H9 (cell line): ENCODE results near the gene COL4A1. TPM values are rescaled to one million over a fixed set of nuclear protein-coding genes. Genes with fewer than 3 reads are reported as not detected.

Experiments
- DNase-seq: peaks from one replicate; pipeline ENCODE4 v3.0.0-alpha.2; 2017
- H2AFZ ChIP-seq: one replicate; pipeline ENCODE4 v1.6.1; 2013; ENCODE audit warnings: mild to moderate bottlenecking, low read length, control low read depth, moderate library complexity
- H2AK5ac ChIP-seq: 2 replicates; pipeline ENCODE4 v1.6.1; 2013; ENCODE audit warnings: low read length, control low read depth, mixed read lengths; ENCODE audit not compliant: insufficient read length
- H2BK120ac ChIP-seq: one replicate; pipeline ENCODE4 v1.6.1; 2013; ENCODE audit warnings: low read depth, mild to moderate bottlenecking, low read length, control low read depth, inconsistent platforms; ENCODE audit not compliant: poor library complexity, severe bottlenecking
- H2BK12ac ChIP-seq: 2 replicates; pipeline ENCODE4 v1.6.1; 2013; ENCODE audit warnings: low read length, control low read depth, mixed read lengths, low read depth; ENCODE audit not compliant: insufficient read length
- H2BK15ac ChIP-seq: 2 replicates; pipeline ENCODE4 v1.6.1; 2013; ENCODE audit warnings: low read depth, low read length, control low read depth
- H2BK20ac ChIP-seq: one replicate; pipeline ENCODE4 v1.6.1; 2013; ENCODE audit warnings: low read depth, mild to moderate bottlenecking, low read length, control low read depth, inconsistent platforms; ENCODE audit not compliant: poor library complexity, severe bottlenecking
- H2BK5ac ChIP-seq: 2 replicates; pipeline ENCODE4 v1.6.1; 2013; ENCODE audit warnings: low read length, control low read depth, mixed read lengths; ENCODE audit not compliant: insufficient read length
- H3K14ac ChIP-seq: 2 replicates; pipeline ENCODE4 v1.6.1; 2013; ENCODE audit warnings: low read length, control low read depth; ENCODE audit not compliant: insufficient read depth
- H3K18ac ChIP-seq: 2 replicates; pipeline ENCODE4 v1.6.1; 2013; ENCODE audit warnings: low read depth, mild to moderate bottlenecking, mixed read lengths, low read length, control low read depth; ENCODE audit not compliant: insufficient read length
- H3K23ac ChIP-seq: 2 replicates; pipeline ENCODE4 v1.6.1; 2013; ENCODE audit warnings: low read length, control low read depth, mixed read lengths, low read depth; ENCODE audit not compliant: insufficient read length
- H3K23me2 ChIP-seq: 2 replicates; pipeline ENCODE4 v1.6.1; 2013; ENCODE audit warnings: low read depth, mild to moderate bottlenecking, mixed read lengths, low read length, control low read depth; ENCODE audit not compliant: insufficient read length, poor library complexity, severe bottlenecking
- H3K27ac ChIP-seq: 2 replicates; pipeline ENCODE4 v1.5.1; 2013; ENCODE audit warnings: low read length, control low read depth, mixed read lengths, low read depth; ENCODE audit not compliant: insufficient read length
- H3K27me3 ChIP-seq: 2 replicates; pipeline ENCODE4 v1.6.1; 2013; ENCODE audit warnings: low read length, control low read depth, inconsistent platforms; ENCODE audit not compliant: insufficient read depth
- H3K4ac ChIP-seq: 2 replicates; pipeline ENCODE4 v1.6.1; 2013; ENCODE audit warnings: low read depth, mild to moderate bottlenecking, control low read depth, inconsistent platforms, low read length, moderate library complexity
- H3K4me1 ChIP-seq: 2 replicates; pipeline ENCODE4 v1.6.1; 2013; ENCODE audit warnings: low read length, control low read depth, inconsistent platforms; ENCODE audit not compliant: insufficient read depth
- H3K4me2 ChIP-seq: 2 replicates; pipeline ENCODE4 v1.6.1; 2013; ENCODE audit warnings: low read length, control low read depth, mixed read lengths; ENCODE audit not compliant: insufficient read length, insufficient read depth
- H3K56ac ChIP-seq: 2 replicates; pipeline ENCODE4 v1.6.1; 2013; ENCODE audit warnings: low read depth, mild to moderate bottlenecking, mixed read lengths, low read length, control low read depth; ENCODE audit not compliant: insufficient read length
- H3K79me1 ChIP-seq: 2 replicates; pipeline ENCODE4 v1.6.1; 2013; ENCODE audit warnings: low read depth, mild to moderate bottlenecking, moderate library complexity, low read length, control low read depth, inconsistent platforms; ENCODE audit not compliant: insufficient read depth, poor library complexity, severe bottlenecking
- H3K79me2 ChIP-seq: 2 replicates; pipeline ENCODE4 v1.6.1; 2013; ENCODE audit warnings: low read length, control low read depth, inconsistent platforms; ENCODE audit not compliant: insufficient read depth
- H3K9ac ChIP-seq: 2 replicates; pipeline ENCODE4 v1.6.1; 2013; ENCODE audit warnings: low read length, control low read depth, mixed read lengths; ENCODE audit not compliant: insufficient read length; ENCODE audit errors: extremely low read depth
- H3K9me3 ChIP-seq: one replicate; pipeline ENCODE4 v1.6.1; 2013; ENCODE audit warnings: low read depth, low read length, inconsistent platforms; ENCODE audit not compliant: control insufficient read depth
- H3T11ph ChIP-seq: one replicate; pipeline ENCODE4 v1.6.1; 2013; ENCODE audit warnings: mild to moderate bottlenecking, low read length, control low read depth, inconsistent platforms
- H4K20me1 ChIP-seq: one replicate; pipeline ENCODE4 v1.6.1; 2013; ENCODE audit not compliant: control insufficient read depth, insufficient read length, insufficient read depth
- H4K5ac ChIP-seq: 2 replicates; pipeline ENCODE4 v1.6.1; 2013; ENCODE audit warnings: low read depth, mild to moderate bottlenecking, mixed read lengths, low read length, control low read depth; ENCODE audit not compliant: insufficient read length
- H4K8ac ChIP-seq: replicated peaks from 2 replicates; pipeline ENCODE4 v1.6.1; 2013; ENCODE audit warnings: low read length, control low read depth, mixed read lengths, low read depth; ENCODE audit not compliant: insufficient read length
- H4K91ac ChIP-seq: 2 replicates; pipeline ENCODE4 v1.6.1; 2013; ENCODE audit warnings: low read depth, mild to moderate bottlenecking, moderate library complexity, mixed read lengths, low read length, control low read depth; ENCODE audit not compliant: insufficient read length
- H3K27ac Mint-ChIP-seq, 3 experiments: 2 replicates in 2 of 3; 3 replicates in 1 of 3; pipeline ENCODE4 v1.8.0; 2020 to 2021; ENCODE audit warnings: mixed read lengths in 3 of 3, mild to moderate bottlenecking in 1 of 3, moderate library complexity in 1 of 3
- H3K27me3 Mint-ChIP-seq: 2 replicates; pipeline ENCODE4 v1.8.0; 2021; ENCODE audit warnings: low read depth, mild to moderate bottlenecking, moderate library complexity, mixed read lengths
- H3K36me3 Mint-ChIP-seq, 3 experiments: 2 replicates in 2 of 3; 3 replicates in 1 of 3; pipeline ENCODE4 v1.8.0; 2020 to 2021; ENCODE audit warnings: low read depth in 3 of 3, mixed read lengths in 3 of 3; ENCODE audit not compliant: insufficient read depth in 1 of 3
- H3K4me1 Mint-ChIP-seq, 2 experiments: 2 replicates each; pipeline ENCODE4 v1.8.0; 2020; ENCODE audit warnings: mixed read lengths in 2 of 2
- H3K4me3 Mint-ChIP-seq, 2 experiments: 2 replicates in 1 of 2; 3 replicates in 1 of 2; pipeline ENCODE4 v1.8.0; 2020 to 2021; ENCODE audit warnings: mild to moderate bottlenecking in 2 of 2, mixed read lengths in 2 of 2, moderate library complexity in 1 of 2
- H3K9me3 Mint-ChIP-seq, 2 experiments: 2 replicates in 1 of 2; 3 replicates in 1 of 2; pipeline ENCODE4 v1.8.0; 2020; ENCODE audit warnings: mild to moderate bottlenecking in 2 of 2, mixed read lengths in 2 of 2, moderate library complexity in 1 of 2
- WGBS: extraction: QIAGEN DNeasy Blood & Tissue Kit; methylation state at CpG from one replicate; pipeline ENCODE4 v1.1.7; 2013; ENCODE audit warnings: missing lambda C conversion rate, low lambda C conversion rate, mixed read lengths; ENCODE audit not compliant: insufficient read length; ENCODE audit errors: extremely low coverage; 5-methylcytosine and 5-hydroxymethylcytosine counted together
- total RNA-seq: library from RNA; stranded (reverse); gene quantifications from 2 replicates; pipeline ENCODE4 v1.2.1, GENCODE V29; 2021
- TF ChIP-seq, protein P1 (sequence below): fragments of 200-600 bp; sonication (generic); conservative IDR thresholded peaks from 3 replicates; pipeline ENCODE4 v1.8.0; 2021; ENCODE audit warnings: antibody characterized with exemption, mild to moderate bottlenecking

Gene COL4A1
- total RNA-seq, 1 experiment from 2014 or later, result 73.1 TPM

DNA sequence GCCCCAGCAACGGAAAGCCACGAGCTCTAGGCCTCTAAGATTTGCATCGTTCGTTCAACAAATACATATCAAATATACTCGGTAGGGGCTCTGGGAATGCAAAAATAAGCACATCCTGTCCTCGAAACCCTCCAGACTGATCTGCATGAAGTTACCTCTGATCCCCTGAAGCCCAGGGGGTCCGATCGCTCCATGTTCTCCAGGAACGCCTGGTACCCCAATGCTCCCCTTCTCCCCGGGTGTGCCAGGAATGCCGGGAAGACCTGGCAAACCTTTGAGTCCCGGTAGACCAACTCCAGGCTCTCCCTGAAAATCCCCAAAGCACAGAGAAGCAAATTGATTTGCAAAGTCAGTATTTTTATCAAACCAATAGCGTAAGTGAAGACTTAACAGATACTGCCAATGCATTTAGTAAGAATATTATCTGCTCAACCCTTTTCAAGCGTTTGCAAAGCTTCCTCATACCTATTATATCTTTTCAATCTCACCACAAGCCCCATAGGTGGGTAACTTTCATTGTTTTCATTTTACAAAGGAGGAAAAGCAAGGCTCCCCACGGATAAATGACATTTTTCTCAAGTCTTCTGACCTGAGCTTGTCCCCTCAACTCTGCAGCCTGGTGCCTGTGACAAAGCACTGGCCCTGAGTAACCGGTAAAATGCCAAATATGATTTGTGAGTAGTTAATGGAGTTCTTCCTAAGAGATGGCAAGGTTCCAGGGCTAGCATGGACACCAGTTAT is 127.7 kb downstream of the COL4A1 start:
- H3K56ac ChIP-seq, result no peak overlapping the region
- H2AK5ac ChIP-seq, result no peak overlapping the region
- Mint-ChIP-seq H3K9me3 (no peaks in the 10 kb centered on the region), H3K27me3 (no peaks in the 10 kb centered on the region), H3K36me3 (peaks cover 31 to 52% (median 42%) of the 10 kb centered on the region in 3 experiments), H3K27ac (peak overlapping the region in 2 of 3 experiments; percentile 40 to 90; a peak in 4 of 7 replicates), H3K4me1 (peaks cover 10 to 11% of the 10 kb centered on the region in 2 experiments; a peak in 3 of 4 replicates), H3K4me3 (no peak overlapping the region)
- H3K9me3 ChIP-seq, result no peaks in the 10 kb centered on the region
- no peak overlapping the region for H3K9ac ChIP-seq
- H4K20me1 ChIP-seq, result no peaks in the 10 kb centered on the region
- H4K5ac ChIP-seq, result no peak overlapping the region
- TF ChIP-seq, protein P1, sequence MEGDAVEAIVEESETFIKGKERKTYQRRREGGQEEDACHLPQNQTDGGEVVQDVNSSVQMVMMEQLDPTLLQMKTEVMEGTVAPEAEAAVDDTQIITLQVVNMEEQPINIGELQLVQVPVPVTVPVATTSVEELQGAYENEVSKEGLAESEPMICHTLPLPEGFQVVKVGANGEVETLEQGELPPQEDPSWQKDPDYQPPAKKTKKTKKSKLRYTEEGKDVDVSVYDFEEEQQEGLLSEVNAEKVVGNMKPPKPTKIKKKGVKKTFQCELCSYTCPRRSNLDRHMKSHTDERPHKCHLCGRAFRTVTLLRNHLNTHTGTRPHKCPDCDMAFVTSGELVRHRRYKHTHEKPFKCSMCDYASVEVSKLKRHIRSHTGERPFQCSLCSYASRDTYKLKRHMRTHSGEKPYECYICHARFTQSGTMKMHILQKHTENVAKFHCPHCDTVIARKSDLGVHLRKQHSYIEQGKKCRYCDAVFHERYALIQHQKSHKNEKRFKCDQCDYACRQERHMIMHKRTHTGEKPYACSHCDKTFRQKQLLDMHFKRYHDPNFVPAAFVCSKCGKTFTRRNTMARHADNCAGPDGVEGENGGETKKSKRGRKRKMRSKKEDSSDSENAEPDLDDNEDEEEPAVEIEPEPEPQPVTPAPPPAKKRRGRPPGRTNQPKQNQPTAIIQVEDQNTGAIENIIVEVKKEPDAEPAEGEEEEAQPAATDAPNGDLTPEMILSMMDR, result no peak
- no peak overlapping the region for H3T11ph ChIP-seq
- no peaks in the 10 kb centered on the region for H3K23me2 ChIP-seq
- H4K91ac ChIP-seq, result no peak overlapping the region
- no peak overlapping the region for H3K4ac ChIP-seq
- no CpG with 5 or more reads among the region's 16 CpGs for WGBS
- no peak overlapping the region for H2BK5ac ChIP-seq
- H2BK120ac ChIP-seq, result no peak overlapping the region
- H3K18ac ChIP-seq, result no peak overlapping the region
- no peak overlapping the region for H4K8ac ChIP-seq
- H2BK15ac ChIP-seq, result no peak overlapping the region
- no peak overlapping the region for H3K27ac ChIP-seq
- H3K23ac ChIP-seq, result no peak overlapping the region
- no peaks in the 10 kb centered on the region for H3K79me2 ChIP-seq
- no peak overlapping the region for H3K4me2 ChIP-seq
- H2AFZ ChIP-seq, result no peak overlapping the region
- no peak overlapping the region for H2BK20ac ChIP-seq
- DNase-seq, result no peak
- H3K79me1 ChIP-seq, result no peaks in the 10 kb centered on the region
- no peak overlapping the region for H3K14ac ChIP-seq
- no peak overlapping the region for H2BK12ac ChIP-seq
- H3K27me3 ChIP-seq, result no peaks in the 10 kb centered on the region
- H3K4me1 ChIP-seq, result peaks cover 2% of the 10 kb centered on the region; the same call in 1 of the 2 replicates
